ACC112 (cell line): ENCODE results near the gene ALG14.

Source experiments
- H2AFZ ChIP-seq: fragments of 200-600 bp; sonication (generic); one replicate; pipeline ENCODE4 v1.6.0; 2017; ENCODE audit warnings: antibody characterized with exemption, low read length; ENCODE audit not compliant: unreplicated experiment
- H3K27ac ChIP-seq: fragments of 200-600 bp; sonication (generic); 2 replicates; pipeline ENCODE4 v1.5.1; 2014; ENCODE audit warnings: low read depth, mild to moderate bottlenecking, antibody characterized with exemption, low read length, moderate library complexity
- H3K27me3 ChIP-seq: fragments of 200-600 bp; sonication (generic); 2 replicates; pipeline ENCODE4 v1.6.1; 2014; ENCODE audit warnings: mild to moderate bottlenecking, antibody characterized with exemption, low read length, moderate library complexity, mixed read lengths; ENCODE audit not compliant: insufficient read depth
- H3K36me3 ChIP-seq: fragments of 200-600 bp; sonication (generic); 2 replicates; pipeline ENCODE4 v1.6.1; 2016; ENCODE audit warnings: mild to moderate bottlenecking, antibody characterized with exemption, low read length, moderate library complexity, mixed read lengths; ENCODE audit not compliant: insufficient read depth
- H3K4me1 ChIP-seq: fragments of 200-600 bp; sonication (generic); one replicate; pipeline ENCODE4 v1.6.1; 2016; ENCODE audit warnings: low read length, mixed read lengths; ENCODE audit not compliant: insufficient read depth, unreplicated experiment, control insufficient read depth
- H3K4me3 ChIP-seq: fragments of 200-600 bp; sonication (generic); 2 replicates; pipeline ENCODE4 v1.5.1; 2014; ENCODE audit warnings: mild to moderate bottlenecking, low read depth, low read length
- H3K79me2 ChIP-seq: fragments of 200-600 bp; sonication (generic); one replicate; pipeline ENCODE4 v1.6.0; 2016; ENCODE audit warnings: low read length; ENCODE audit not compliant: control insufficient read depth, unreplicated experiment, insufficient read depth

Gene ALG14

GRCh38 chr1:94955767-94956632, 116.8 kb downstream of the ALG14 start:
- no peak overlapping the region for H3K27ac ChIP-seq
- peaks cover 8% of the 10 kb centered on the region for H3K4me1 ChIP-seq
- no peaks in the 10 kb centered on the region for H3K27me3 ChIP-seq
- H2AFZ ChIP-seq, result no peak overlapping the region
- H3K36me3 ChIP-seq, result no peaks in the 10 kb centered on the region
- no peaks in the 10 kb centered on the region for H3K79me2 ChIP-seq
- no peak overlapping the region for H3K4me3 ChIP-seq

GRCh38 chr1:94954263-94955220, 118.2 kb downstream of the ALG14 start:
- Histone ChIP-seq H3K4me1 (peaks cover 15% of the 10 kb centered on the region), H3K27ac (no peak overlapping the region), H3K27me3 (no peaks in the 10 kb centered on the region), H3K36me3 (no peaks in the 10 kb centered on the region), H3K79me2 (no peaks in the 10 kb centered on the region), H3K4me3 (no peak overlapping the region), H2AFZ (no peak overlapping the region)

GRCh38 chr1:94953746-94954145, 119.0 kb downstream of the ALG14 start:
- Histone ChIP-seq H3K36me3 (no peaks in the 10 kb centered on the region), H3K27ac (no peak overlapping the region)

GRCh38 chr1:94953107-94953506, 119.6 kb downstream of the ALG14 start:
- no peak overlapping the region for H2AFZ ChIP-seq
- no peak overlapping the region for H3K4me3 ChIP-seq
- no peaks in the 10 kb centered on the region for H3K27me3 ChIP-seq
- H3K36me3 ChIP-seq, result no peaks in the 10 kb centered on the region
- peaks cover 19% of the 10 kb centered on the region for H3K4me1 ChIP-seq
- no peak overlapping the region for H3K27ac ChIP-seq
- H3K79me2 ChIP-seq, result no peaks in the 10 kb centered on the region

More at GRCh38 chr1:94953746-94954145, 119.0 kb downstream of the ALG14 start:
- Histone ChIP-seq H2AFZ (no peak overlapping the region), H3K4me3 (no peak overlapping the region), H3K27me3 (no peaks in the 10 kb centered on the region), H3K4me1 (peaks cover 19% of the 10 kb centered on the region), H3K79me2 (no peaks in the 10 kb centered on the region)

GRCh38 chr1:94952539-94952938, 120.2 kb downstream of the ALG14 start:
- Histone ChIP-seq H3K4me3 (no peak overlapping the region), H3K27ac (no peak overlapping the region), H3K36me3 (no peaks in the 10 kb centered on the region), H3K4me1 (peaks cover 19% of the 10 kb centered on the region), H2AFZ (no peak overlapping the region), H3K79me2 (no peaks in the 10 kb centered on the region), H3K27me3 (no peaks in the 10 kb centered on the region)

GRCh38 chr1:94951509-94952208, 121.1 kb downstream of the ALG14 start:
- H3K79me2 ChIP-seq, result no peaks in the 10 kb centered on the region
- H3K27me3 ChIP-seq, result no peaks in the 10 kb centered on the region
- no peaks in the 10 kb centered on the region for H3K36me3 ChIP-seq
- H3K27ac ChIP-seq, result no peak overlapping the region
- no peak overlapping the region for H3K4me3 ChIP-seq
- peaks cover 19% of the 10 kb centered on the region for H3K4me1 ChIP-seq
- no peak overlapping the region for H2AFZ ChIP-seq

GRCh38 chr1:94951046-94951445, 121.7 kb downstream of the ALG14 start:
- H3K4me3 ChIP-seq, result no peak overlapping the region
- no peak overlapping the region for H3K27ac ChIP-seq
- H3K27me3 ChIP-seq, result no peaks in the 10 kb centered on the region
- no peaks in the 10 kb centered on the region for H3K79me2 ChIP-seq
- H2AFZ ChIP-seq, result no peak overlapping the region
- peaks cover 19% of the 10 kb centered on the region for H3K4me1 ChIP-seq
- H3K36me3 ChIP-seq, result no peaks in the 10 kb centered on the region

GRCh38 chr1:94949681-94950661, 122.8 kb downstream of the ALG14 start:
- H3K27me3 ChIP-seq, result no peaks in the 10 kb centered on the region
- H3K79me2 ChIP-seq, result no peaks in the 10 kb centered on the region
- H3K4me1 ChIP-seq, result peaks cover 19% of the 10 kb centered on the region
- H3K36me3 ChIP-seq, result no peaks in the 10 kb centered on the region
- peak overlapping the region; percentile 16 for H3K27ac ChIP-seq
- H3K4me3 ChIP-seq, result no peak overlapping the region
- no peak overlapping the region for H2AFZ ChIP-seq

- no peak overlapping the region for H3K27ac ChIP-seq
- H2AFZ ChIP-seq, result no peak overlapping the region
- no peak overlapping the region for H3K4me3 ChIP-seq
- no peaks in the 10 kb centered on the region for H3K79me2 ChIP-seq
- peaks cover 10% of the 10 kb centered on the region for H3K4me1 ChIP-seq
- no peaks in the 10 kb centered on the region for H3K27me3 ChIP-seq
- no peaks in the 10 kb centered on the region for H3K36me3 ChIP-seq
Measured at GRCh38 chr1:94947437-94947836, 125.3 kb downstream of the ALG14 start.
